HL-60 (cell line): ENCODE measurements around the gene ZDHHC24.

ENCODE experiments used
- DNase-seq, 2 experiments: peaks; one replicate each; pipeline ENCODE4 v3.0.0-alpha.2; 2010 to 2020; ENCODE audit warnings: low read depth in 1 of 2, low spot score in 1 of 2
- H3K27ac ChIP-seq: fragments of 250-450 bp; sonication (Bioruptor Pico); replicated peaks from 2 replicates; pipeline ENCODE4 v1.5.1; 2020; ENCODE audit warnings: mild to moderate bottlenecking, moderate library complexity
- H3K27me3 ChIP-seq: fragments of 250-450 bp; sonication (Bioruptor Pico); 2 replicates; pipeline ENCODE4 v1.5.1; 2021; ENCODE audit warnings: mild to moderate bottlenecking, moderate library complexity; ENCODE audit not compliant: insufficient read depth, poor library complexity, severe bottlenecking
- H3K4me3 ChIP-seq: replicated peaks from 2 replicates; pipeline ENCODE4 v1.5.1; 2011; ENCODE audit warnings: mild to moderate bottlenecking, control low read depth, low read length; ENCODE audit not compliant: insufficient read depth
- GABPA ChIP-seq: IDR thresholded peaks from 2 replicates; pipeline ENCODE4 v1.6.1; 2012; ENCODE audit warnings: low read depth
- POLR2AphosphoS5 ChIP-seq: IDR thresholded peaks from 2 replicates; pipeline ENCODE4 v1.6.1; 2012; ENCODE audit warnings: low read depth
- REST ChIP-seq: IDR thresholded peaks from 2 replicates; pipeline ENCODE4 v1.6.1; 2012; ENCODE audit warnings: low read depth; ENCODE audit not compliant: insufficient replicate concordance
- SPI1 ChIP-seq: IDR thresholded peaks from 2 replicates; pipeline ENCODE4 v1.6.1; 2012; ENCODE audit warnings: low read depth, mild to moderate bottlenecking, borderline replicate concordance
- TF ChIP-seq, protein P1 (sequence below): IDR thresholded peaks from one replicate; pipeline ENCODE4 v1.5.1; 2011; ENCODE audit warnings: low read length, control low read depth, inconsistent platforms; ENCODE audit not compliant: insufficient read depth

ZDHHC24 gene

GRCh38 chr11:66539170-66539869 lies 6.5 kb downstream of the ZDHHC24 start:
- DNase-seq, result no peak
- Histone ChIP-seq H3K4me3 (no peak overlapping the region), H3K27ac (no peak overlapping the region), H3K27me3 (no peaks in the 10 kb centered on the region)
- no peak for TF ChIP-seq GABPA
- TF ChIP-seq REST, result no peak
- no peak for TF ChIP-seq SPI1
- no peak for TF ChIP-seq POLR2AphosphoS5
- TF ChIP-seq, protein P1, sequence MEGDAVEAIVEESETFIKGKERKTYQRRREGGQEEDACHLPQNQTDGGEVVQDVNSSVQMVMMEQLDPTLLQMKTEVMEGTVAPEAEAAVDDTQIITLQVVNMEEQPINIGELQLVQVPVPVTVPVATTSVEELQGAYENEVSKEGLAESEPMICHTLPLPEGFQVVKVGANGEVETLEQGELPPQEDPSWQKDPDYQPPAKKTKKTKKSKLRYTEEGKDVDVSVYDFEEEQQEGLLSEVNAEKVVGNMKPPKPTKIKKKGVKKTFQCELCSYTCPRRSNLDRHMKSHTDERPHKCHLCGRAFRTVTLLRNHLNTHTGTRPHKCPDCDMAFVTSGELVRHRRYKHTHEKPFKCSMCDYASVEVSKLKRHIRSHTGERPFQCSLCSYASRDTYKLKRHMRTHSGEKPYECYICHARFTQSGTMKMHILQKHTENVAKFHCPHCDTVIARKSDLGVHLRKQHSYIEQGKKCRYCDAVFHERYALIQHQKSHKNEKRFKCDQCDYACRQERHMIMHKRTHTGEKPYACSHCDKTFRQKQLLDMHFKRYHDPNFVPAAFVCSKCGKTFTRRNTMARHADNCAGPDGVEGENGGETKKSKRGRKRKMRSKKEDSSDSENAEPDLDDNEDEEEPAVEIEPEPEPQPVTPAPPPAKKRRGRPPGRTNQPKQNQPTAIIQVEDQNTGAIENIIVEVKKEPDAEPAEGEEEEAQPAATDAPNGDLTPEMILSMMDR, result no peak

DNA sequence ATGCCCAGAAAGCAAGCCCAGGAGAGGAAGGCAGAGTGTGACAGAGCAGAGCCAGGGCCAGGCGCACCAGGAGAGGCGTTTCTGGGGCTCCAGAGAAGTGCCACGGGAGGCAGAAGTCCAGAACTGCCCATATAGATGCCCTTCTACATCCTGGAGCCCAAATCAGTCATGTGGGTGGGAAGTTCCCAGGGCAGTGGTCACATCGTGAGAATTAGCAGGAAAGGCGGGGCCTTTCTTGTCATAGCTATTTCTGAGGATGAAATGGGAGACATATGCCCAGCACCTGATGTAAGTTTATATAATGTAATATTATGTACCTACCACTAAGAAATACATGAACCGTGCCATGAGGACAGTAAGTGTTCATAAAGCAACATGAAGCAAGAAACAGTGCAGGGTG lies 13.1 kb downstream of the ZDHHC24 start:
- Histone ChIP-seq H3K27me3 (no peaks in the 10 kb centered on the region), H3K27ac (no peak overlapping the region), H3K4me3 (no peak overlapping the region)
- TF ChIP-seq SPI1 (no peak), POLR2AphosphoS5 (no peak), GABPA (no peak), REST (no peak)
- TF ChIP-seq, protein P1, result no peak
- no peak for DNase-seq

DNA sequence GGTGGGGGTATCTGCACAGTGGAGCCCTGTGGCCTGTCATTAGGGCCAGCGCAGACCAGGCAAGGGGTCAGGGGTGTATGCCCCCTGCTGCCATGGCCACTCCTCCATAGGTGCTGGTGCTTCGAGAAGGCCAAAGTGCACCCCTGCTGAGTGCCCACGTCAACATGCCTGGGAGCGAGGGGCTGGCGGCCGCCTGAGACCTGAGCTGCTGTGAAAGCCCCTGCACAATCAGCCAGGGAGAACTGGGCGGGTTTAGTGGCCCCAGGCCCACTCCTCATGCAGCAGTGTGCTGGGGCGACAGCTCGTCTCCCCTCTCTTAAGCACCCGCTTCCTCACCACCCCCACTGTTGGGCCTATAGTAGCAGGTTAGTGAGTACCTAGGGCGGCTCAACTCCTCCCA lies 14.0 kb downstream of the ZDHHC24 start:
- DNase-seq, result no peak
- TF ChIP-seq REST (no peak), SPI1 (no peak), GABPA (no peak), POLR2AphosphoS5 (no peak)
- TF ChIP-seq, protein P1, result no peak
- Histone ChIP-seq H3K27me3 (no peaks in the 10 kb centered on the region), H3K4me3 (no peak overlapping the region), H3K27ac (no peak overlapping the region)
